B cell (primary cell): ENCODE measurements around the gene PIP4K2A. TPM values are rescaled to one million over a fixed set of nuclear protein-coding genes. Genes with fewer than 3 reads are reported as not detected.

Source experiments
- ATAC-seq: fragments of 200-7000 bp; cut with Tn5 transposase; one replicate; pipeline ENCODE4 v1.10.0; 2021; ENCODE audit warnings: low read depth, mild to moderate bottlenecking, moderate number of reproducible peaks, moderate library complexity
- CTCF ChIA-PET: fragments of 350-600 bp; sonication (Branson Sonifier 250); formaldehyde crosslinking; loops from one replicate; lab custom pipeline; 2021; ENCODE audit warnings: antibody characterized with exemption, inconsistent platforms; lab: Charles Lee
- POLR2A ChIA-PET: fragments of 350-600 bp; sonication (Branson Sonifier 250); formaldehyde crosslinking; loops from one replicate; lab custom pipeline; 2021; ENCODE audit warnings: antibody characterized with exemption; lab: Charles Lee
- DNase-seq: peaks from one replicate; pipeline ENCODE4 v3.0.0; 2013
- H2AFZ ChIP-seq: 2 replicates; pipeline ENCODE4 v1.6.1; 2012; ENCODE audit warnings: mild to moderate bottlenecking, low read depth, low read length; ENCODE audit not compliant: insufficient read depth, poor library complexity, severe bottlenecking
- H3K27ac ChIP-seq, 2 donors: 1 replicate in 1 of 2; 2 replicates in 1 of 2; pipeline ENCODE4 v1.5.1; 2012 to 2013; ENCODE audit warnings: low read length in 2 of 2, mild to moderate bottlenecking in 2 of 2, moderate library complexity in 1 of 2
- H3K27me3 ChIP-seq, 4 experiments: fragments of 200-600 bp in 1 of 4; sonication (generic) in 1 of 4; replicated peaks in 1 of 4; 1 replicate in 2 of 4; 2 replicates in 2 of 4; pipeline versions ENCODE4 v1.6.1 to v1.7.0; 2013 to 2016; ENCODE audit warnings: low read length in 3 of 4, mild to moderate bottlenecking in 2 of 4, mixed read lengths in 1 of 4, moderate library complexity in 1 of 4; ENCODE audit not compliant: insufficient read depth in 4 of 4, control insufficient read depth in 3 of 4; ENCODE audit errors: control extremely low read depth in 1 of 4
- H3K36me3 ChIP-seq, 2 experiments: replicated peaks in 1 of 2; 1 replicate in 1 of 2; 2 replicates in 1 of 2; pipeline versions ENCODE4 v1.6.1 to v1.7.1; 2013; ENCODE audit warnings: low read length in 1 of 2; ENCODE audit not compliant: insufficient read depth in 2 of 2, control insufficient read depth in 1 of 2; ENCODE audit errors: control extremely low read depth in 1 of 2, extremely low read depth in 1 of 2
- H3K4me1 ChIP-seq, 2 donors: fragments of 200-600 bp in 1 of 2; sonication (generic) in 1 of 2; 1 replicate in 1 of 2; 2 replicates in 1 of 2; pipeline versions ENCODE4 v1.5.1 to v1.6.1; 2013 to 2017; ENCODE audit warnings: low read length in 2 of 2; ENCODE audit not compliant: control insufficient read depth in 2 of 2, insufficient read depth in 2 of 2
- H3K4me2 ChIP-seq: replicated peaks from 2 replicates; pipeline ENCODE3; 2012; ENCODE audit warnings: mild to moderate bottlenecking, low read depth, low read length; ENCODE audit not compliant: poor library complexity, severe bottlenecking
- H3K4me3 ChIP-seq, 5 experiments: fragments of 200-600 bp in 1 of 5; sonication (generic) in 1 of 5; 1 replicate in 3 of 5; 2 replicates in 2 of 5; pipeline versions ENCODE4 v1.5.1 to v1.7.0; 2011 to 2016; ENCODE audit warnings: low read length in 4 of 5, mild to moderate bottlenecking in 4 of 5, low read depth in 2 of 5, control low read depth in 1 of 5, moderate library complexity in 1 of 5; ENCODE audit not compliant: insufficient read depth in 1 of 5; ENCODE audit errors: control extremely low read depth in 1 of 5, extremely low read depth in 1 of 5
- H3K79me2 ChIP-seq: fragments of 200-600 bp; sonication (generic); one replicate; pipeline ENCODE4 v1.6.0; 2016; ENCODE audit warnings: low read length; ENCODE audit not compliant: control insufficient read depth, insufficient read depth
- H3K9ac ChIP-seq: fragments of 200-600 bp; sonication (generic); 2 replicates; pipeline ENCODE4 v1.6.1; 2017; ENCODE audit warnings: mild to moderate bottlenecking, low read length, moderate library complexity
- H3K9me3 ChIP-seq, 3 donors: one replicate each; pipeline versions ENCODE4 v1.6.1 to v1.7.1; 2013; ENCODE audit warnings: low read length in 2 of 3; ENCODE audit not compliant: control insufficient read depth in 2 of 3, insufficient read depth in 1 of 3; ENCODE audit errors: control extremely low read depth in 1 of 3
- H4K20me1 ChIP-seq: 2 replicates; pipeline ENCODE4 v1.6.0; 2012; ENCODE audit warnings: mild to moderate bottlenecking, low read length; ENCODE audit not compliant: insufficient read depth, control insufficient read depth, poor library complexity, severe bottlenecking
- H3K27ac Mint-ChIP-seq: one replicate; pipeline ENCODE4 v1.8.0; 2021; ENCODE audit warnings: mixed read lengths
- H3K27me3 Mint-ChIP-seq: one replicate; pipeline ENCODE4 v1.8.0; 2021; ENCODE audit warnings: mixed read lengths
- H3K4me1 Mint-ChIP-seq: one replicate; pipeline ENCODE4 v1.8.0; 2021; ENCODE audit warnings: mixed read lengths
- H3K4me3 Mint-ChIP-seq: one replicate; pipeline ENCODE4 v1.8.0; 2021; ENCODE audit warnings: mixed read lengths
- H3K9me3 Mint-ChIP-seq: one replicate; pipeline ENCODE4 v1.8.0; 2022; ENCODE audit warnings: mixed read lengths; ENCODE audit not compliant: insufficient read depth
- EZH2 ChIP-seq: IDR thresholded peaks from 2 replicates; pipeline ENCODE4 v1.6.1; 2012; ENCODE audit warnings: borderline replicate concordance, low read depth, mild to moderate bottlenecking, moderate library complexity, low read length; ENCODE audit not compliant: insufficient read depth, poor library complexity, severe bottlenecking
- WGBS: methylation state at CpG from one replicate; pipeline ENCODE4 v1.1.5; 2013; ENCODE audit warnings: missing lambda C conversion rate; ENCODE audit not compliant: insufficient coverage; 5-methylcytosine and 5-hydroxymethylcytosine counted together
- intact Hi-C: fragments of 100-400 bp; cut with micrococcal nuclease; formaldehyde crosslinking; loops from one replicate; pipeline ENCODE4 v1.10.0; 2022
- polyA plus RNA-seq: library from polyadenylated mRNA; depleted of rRNA; stranded (reverse); fragments of >200 nt; gene quantifications from 2 replicates; pipeline ENCODE4 v1.2.3, GENCODE V29; 2012
- total RNA-seq, 2 donors: library from RNA; stranded (reverse); fragments of 120-200 nt in 1 of 2; gene quantifications; 1 replicate in 1 of 2; 2 replicates in 1 of 2; pipeline versions ENCODE4 v1.2.3 to v1.2.4, GENCODE V29; 2013 to 2022
- TF ChIP-seq, protein P1 (sequence below): fragments of 200-600 bp; IDR thresholded peaks from one replicate; pipeline ENCODE4 v1.8.0; 2022; ENCODE audit warnings: antibody characterized with exemption, mild to moderate bottlenecking

PIP4K2A gene
- total and polyA plus RNA-seq, 2 donors (not counting 1 experiment from before 2014, with no cell fraction given): 21.8 to 103 TPM

DNA sequence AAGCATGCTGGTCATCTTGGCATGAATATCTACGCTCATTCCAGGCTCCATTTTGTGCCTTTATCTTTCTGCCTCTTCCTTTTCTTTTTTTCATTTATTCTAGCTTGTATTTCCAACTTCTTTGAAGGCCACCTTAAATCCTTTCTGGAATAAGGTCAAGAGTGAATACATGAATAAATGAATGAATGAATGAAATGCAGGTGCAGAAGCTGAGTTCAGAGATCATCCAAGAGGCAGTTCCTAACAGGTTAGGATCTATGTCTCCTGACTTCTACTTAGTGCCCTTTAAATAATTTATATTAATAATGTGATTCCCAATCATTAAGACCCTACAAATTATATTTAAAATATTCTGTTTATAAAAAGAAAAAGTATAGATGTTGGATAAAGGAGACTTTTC, 125.9 kb downstream of the PIP4K2A start:
- POLR2A ChIA-PET: no interaction called here
- H3K27ac ChIP-seq: no peak overlapping the region
- Mint-ChIP-seq H3K27ac (no peak overlapping the region), H3K4me1 (peaks cover 22% of the 10 kb centered on the region), H3K4me3 (no peak overlapping the region), H3K27me3 (no peaks in the 10 kb centered on the region), H3K9me3 (no peaks in the 10 kb centered on the region)
- no peak overlapping the region for H3K9ac ChIP-seq
- TF ChIP-seq EZH2: no peak
- TF ChIP-seq, protein P1, sequence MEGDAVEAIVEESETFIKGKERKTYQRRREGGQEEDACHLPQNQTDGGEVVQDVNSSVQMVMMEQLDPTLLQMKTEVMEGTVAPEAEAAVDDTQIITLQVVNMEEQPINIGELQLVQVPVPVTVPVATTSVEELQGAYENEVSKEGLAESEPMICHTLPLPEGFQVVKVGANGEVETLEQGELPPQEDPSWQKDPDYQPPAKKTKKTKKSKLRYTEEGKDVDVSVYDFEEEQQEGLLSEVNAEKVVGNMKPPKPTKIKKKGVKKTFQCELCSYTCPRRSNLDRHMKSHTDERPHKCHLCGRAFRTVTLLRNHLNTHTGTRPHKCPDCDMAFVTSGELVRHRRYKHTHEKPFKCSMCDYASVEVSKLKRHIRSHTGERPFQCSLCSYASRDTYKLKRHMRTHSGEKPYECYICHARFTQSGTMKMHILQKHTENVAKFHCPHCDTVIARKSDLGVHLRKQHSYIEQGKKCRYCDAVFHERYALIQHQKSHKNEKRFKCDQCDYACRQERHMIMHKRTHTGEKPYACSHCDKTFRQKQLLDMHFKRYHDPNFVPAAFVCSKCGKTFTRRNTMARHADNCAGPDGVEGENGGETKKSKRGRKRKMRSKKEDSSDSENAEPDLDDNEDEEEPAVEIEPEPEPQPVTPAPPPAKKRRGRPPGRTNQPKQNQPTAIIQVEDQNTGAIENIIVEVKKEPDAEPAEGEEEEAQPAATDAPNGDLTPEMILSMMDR: no peak
- H3K4me3 ChIP-seq: no peak overlapping the region
- no peak overlapping the region for H3K4me2 ChIP-seq
- H3K36me3 ChIP-seq: peaks cover 10 to 51% of the 10 kb centered on the region in 2 experiments
- H3K9me3 ChIP-seq: no peaks in the 10 kb centered on the region
- no peaks in the 10 kb centered on the region for H3K27me3 ChIP-seq
- peaks cover 78% of the 10 kb centered on the region for H3K79me2 ChIP-seq
- CTCF ChIA-PET: interaction anchor here (1.2 to 5.5 kb wide), 2 partner anchors 14 to 152 kb away, joined by 3 to 35 read pairs; no protein-coding TSS in a partner anchor
- ATAC-seq (no peak), DNase-seq (no peak)
- intact Hi-C loops: no loop called here
- H2AFZ ChIP-seq: no peak overlapping the region
- H4K20me1 ChIP-seq: peaks cover 24% of the 10 kb centered on the region
- no CpG with 5 or more reads among the region's 1 CpG for whole genome bisulfite sequencing
- peaks cover 10 to 13% of the 10 kb centered on the region in 2 donors for H3K4me1 ChIP-seq

DNA sequence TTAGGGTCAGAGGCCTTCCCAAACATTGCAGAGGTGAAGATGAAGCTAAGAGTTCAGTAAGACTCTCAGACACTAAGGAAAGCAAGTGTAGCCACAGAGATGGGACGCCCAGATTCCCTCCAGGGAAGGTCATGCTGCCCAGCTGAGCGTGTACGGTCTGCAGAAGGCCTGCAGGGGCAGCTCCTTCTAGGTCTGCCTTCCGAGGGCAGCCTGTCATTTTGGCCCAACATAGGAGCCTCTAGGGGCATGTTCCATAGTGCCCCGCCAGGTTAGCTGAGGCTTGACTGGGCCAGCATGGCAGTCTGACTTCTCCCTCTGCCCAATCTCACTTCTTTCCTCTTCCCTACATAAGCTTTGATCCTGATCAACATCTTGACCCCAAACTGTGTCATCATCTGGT, 130.7 kb downstream of the PIP4K2A start:
- CTCF ChIA-PET: interaction anchor here (0.6 to 5.3 kb wide), 9 partner anchors 10 to 590 kb away, joined by 3 to 43 read pairs (median 3); no protein-coding TSS in a partner anchor
- TF ChIP-seq EZH2: no peak
- TF ChIP-seq, protein P1: no peak

More for the DNA sequence above, 130.7 kb downstream of the PIP4K2A start:
- no peak overlapping the region for H3K9ac ChIP-seq
- Mint-ChIP-seq H3K4me1 (peaks cover 12% of the 10 kb centered on the region), H3K9me3 (no peaks in the 10 kb centered on the region), H3K27me3 (no peaks in the 10 kb centered on the region), H3K4me3 (no peak overlapping the region), H3K27ac (no peak overlapping the region)
- no peaks in the 10 kb centered on the region for H3K27me3 ChIP-seq
- H3K27ac ChIP-seq: no peak overlapping the region
- H3K36me3 ChIP-seq: peaks cover 5 to 48% of the 10 kb centered on the region in 2 experiments
- intact Hi-C loops: no loop called here
- H3K4me3 ChIP-seq: no peak overlapping the region
- no peak overlapping the region for H2AFZ ChIP-seq
- DNase-seq (no peak), ATAC-seq (no peak)
- peaks cover 17% of the 10 kb centered on the region for H4K20me1 ChIP-seq
- WGBS: 91% methylated on average over 5 of the region's 5 CpGs
- peaks cover 63% of the 10 kb centered on the region for H3K79me2 ChIP-seq
- no peaks in the 10 kb centered on the region for H3K9me3 ChIP-seq
- no peak overlapping the region for H3K4me2 ChIP-seq
- POLR2A ChIA-PET: interaction anchor here (1.4 kb wide), 1 partner anchor 13 kb away, joined by 3 read pairs; no protein-coding TSS in a partner anchor
- H3K4me1 ChIP-seq: no peaks in the 10 kb centered on the region
